Lung microvascular endothelial cell (primary cell): ENCODE measurements around the gene PRKG1. TPM values are rescaled to one million over a fixed set of nuclear protein-coding genes. Genes with fewer than 3 reads are reported as not detected.
A peak's percentile ranks its signal among the peaks of the same experiment; 100 is the strongest.
"Not testable (repeated sequence)": the region's sequence is repeated elsewhere in the genome, so short reads cannot be mapped to it uniquely, and the experiment has no call there.

Experiments
- DNase-seq, 2 donors: peaks; one replicate each; pipeline versions ENCODE4 v3.0.0 to v3.0.0-alpha.2; 2010; ENCODE audit warnings: low read depth in 2 of 2
- total RNA-seq: library from RNA; depleted of rRNA; stranded (reverse); fragments of >200 nt; gene quantifications from 2 replicates; pipeline ENCODE4 v1.2.1, GENCODE V29; 2014

Gene PRKG1
- total RNA-seq, 1 donor from 2014 or later, result 3.6 TPM

DNA sequence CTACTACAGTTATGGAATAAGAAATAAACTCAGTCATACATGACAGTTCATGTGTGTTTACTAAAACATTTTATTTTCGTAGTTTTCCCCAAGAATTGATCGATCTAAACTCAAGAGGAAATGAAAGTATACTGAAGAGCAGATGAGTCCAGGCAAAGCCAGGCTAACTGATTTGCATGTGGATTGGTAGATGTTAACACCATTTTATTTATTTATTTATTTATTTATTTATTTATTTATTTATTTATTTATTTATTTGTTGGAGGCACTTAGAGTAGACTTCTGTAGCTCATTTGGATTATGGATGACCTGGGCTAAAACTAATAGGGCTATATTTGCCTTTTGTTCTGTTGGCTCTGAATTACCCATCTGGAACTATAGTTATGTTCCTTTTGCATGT, 1171.3 kb downstream of the PRKG1 start:
- DNase-seq, result no peak

DNA sequence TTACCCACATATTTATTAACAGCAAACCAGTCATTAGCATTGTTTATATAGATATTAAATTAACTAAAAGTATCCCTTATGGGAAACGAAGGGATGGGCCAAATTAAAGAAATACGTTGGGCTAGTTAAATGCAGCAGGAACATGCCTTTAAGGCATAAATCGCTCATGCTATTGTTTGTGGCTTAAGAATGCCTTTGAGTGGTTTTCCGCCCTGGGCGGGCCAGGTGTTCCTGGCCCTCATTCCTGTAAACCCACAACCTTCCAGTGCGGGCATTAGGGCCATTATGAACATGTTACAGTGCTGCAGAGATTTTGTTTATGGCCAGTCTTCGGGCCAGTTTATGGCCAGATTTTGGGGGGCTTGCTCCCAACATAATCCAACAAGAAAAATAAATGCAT, 1173.6 kb downstream of the PRKG1 start:
- DNase-seq, result not testable (repeated sequence)

DNA sequence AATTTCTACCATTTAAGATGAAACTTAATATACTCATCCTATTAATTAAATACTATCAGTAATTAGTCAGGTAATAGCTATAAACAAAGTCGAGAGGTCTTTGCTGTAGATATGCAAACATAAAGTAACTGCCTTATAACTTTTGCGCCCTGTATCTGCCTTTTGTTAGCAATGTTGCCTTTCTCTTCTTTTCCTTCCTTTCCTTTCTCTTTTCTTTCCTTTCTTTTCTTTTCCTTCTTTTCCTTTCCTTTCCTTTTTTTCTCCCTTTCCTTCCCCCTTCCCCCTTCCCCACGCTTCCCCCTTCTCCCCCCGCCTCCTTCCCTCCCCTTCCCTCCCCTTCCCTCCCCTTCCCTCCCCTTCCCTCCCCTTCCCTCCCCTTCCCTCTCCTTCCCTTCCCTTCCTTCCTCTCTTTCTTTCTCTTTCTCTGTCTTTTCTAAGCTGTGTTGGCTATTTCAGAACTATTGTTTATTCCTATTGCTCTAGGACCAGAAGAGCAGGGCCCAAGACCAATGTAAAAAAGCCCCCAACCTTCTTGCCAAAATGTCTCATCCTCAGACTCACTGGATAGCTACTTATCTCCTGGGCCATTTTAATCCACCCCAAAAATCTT, 1174.5 kb downstream of the PRKG1 start:
- no peak for DNase-seq

DNA sequence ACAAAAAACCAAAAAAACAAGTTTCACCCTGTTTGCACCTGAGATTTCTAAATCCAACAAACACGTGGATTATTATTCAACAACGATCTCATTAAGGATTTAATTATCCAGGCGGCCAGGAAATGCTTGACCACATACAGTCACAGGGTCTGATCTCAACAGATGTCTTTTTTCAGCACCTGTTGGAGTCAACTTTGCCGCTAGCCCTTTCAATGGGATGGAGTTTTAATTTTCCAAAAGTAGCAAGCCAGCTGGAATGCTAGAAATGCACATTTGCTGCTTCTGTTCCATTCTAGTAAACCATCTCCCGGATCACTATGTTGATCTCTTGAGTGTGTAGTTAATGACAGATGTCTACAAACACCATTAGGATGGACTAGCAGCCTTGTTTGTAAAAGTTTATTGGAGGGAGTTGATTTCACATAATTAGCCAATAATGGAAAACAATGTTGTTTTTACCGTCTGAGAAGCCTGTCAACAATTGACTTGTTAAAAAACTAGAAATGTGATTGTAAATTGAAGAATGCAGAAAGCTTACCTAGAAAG, 1175.6 kb downstream of the PRKG1 start:
- DNase-seq, result no peak

DNA sequence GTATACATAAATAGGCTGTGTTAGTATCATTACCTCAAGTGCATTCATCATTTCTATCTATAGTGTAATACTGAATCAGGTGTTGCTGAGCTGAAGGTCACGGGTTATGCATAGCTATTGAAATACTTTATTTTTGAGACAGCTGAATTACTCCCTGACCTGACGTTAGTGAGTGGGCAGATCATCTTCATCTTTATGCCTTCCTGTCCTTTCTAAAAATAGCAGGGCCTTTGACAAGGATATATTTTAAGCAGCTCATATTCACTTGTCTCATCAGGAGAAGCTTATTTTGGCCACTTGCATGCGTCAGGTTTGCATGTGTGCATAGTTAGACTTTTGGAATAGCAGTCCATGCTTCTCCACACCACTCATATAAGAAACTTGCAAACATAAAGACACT, 1176.2 kb downstream of the PRKG1 start:
- no peak for DNase-seq

DNA sequence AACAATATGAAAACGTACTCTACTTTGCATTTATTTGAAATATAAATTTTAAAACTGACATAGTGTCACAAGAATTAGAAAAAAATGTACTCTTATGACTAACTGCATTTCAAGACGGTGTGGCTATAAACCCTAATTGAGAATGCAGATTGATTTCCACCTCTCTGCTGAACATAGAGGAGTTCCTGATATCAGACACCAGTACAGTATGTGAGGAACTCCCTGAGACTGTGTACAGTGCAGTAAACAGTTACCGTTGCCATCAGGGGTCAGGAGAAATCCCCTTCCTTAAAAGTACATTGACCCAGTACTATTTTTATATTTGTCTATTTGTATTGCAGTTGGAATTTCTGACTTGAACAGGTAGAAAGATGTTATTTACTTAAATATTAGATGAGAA, 1178.0 kb downstream of the PRKG1 start:
- DNase-seq, result no peak

DNA sequence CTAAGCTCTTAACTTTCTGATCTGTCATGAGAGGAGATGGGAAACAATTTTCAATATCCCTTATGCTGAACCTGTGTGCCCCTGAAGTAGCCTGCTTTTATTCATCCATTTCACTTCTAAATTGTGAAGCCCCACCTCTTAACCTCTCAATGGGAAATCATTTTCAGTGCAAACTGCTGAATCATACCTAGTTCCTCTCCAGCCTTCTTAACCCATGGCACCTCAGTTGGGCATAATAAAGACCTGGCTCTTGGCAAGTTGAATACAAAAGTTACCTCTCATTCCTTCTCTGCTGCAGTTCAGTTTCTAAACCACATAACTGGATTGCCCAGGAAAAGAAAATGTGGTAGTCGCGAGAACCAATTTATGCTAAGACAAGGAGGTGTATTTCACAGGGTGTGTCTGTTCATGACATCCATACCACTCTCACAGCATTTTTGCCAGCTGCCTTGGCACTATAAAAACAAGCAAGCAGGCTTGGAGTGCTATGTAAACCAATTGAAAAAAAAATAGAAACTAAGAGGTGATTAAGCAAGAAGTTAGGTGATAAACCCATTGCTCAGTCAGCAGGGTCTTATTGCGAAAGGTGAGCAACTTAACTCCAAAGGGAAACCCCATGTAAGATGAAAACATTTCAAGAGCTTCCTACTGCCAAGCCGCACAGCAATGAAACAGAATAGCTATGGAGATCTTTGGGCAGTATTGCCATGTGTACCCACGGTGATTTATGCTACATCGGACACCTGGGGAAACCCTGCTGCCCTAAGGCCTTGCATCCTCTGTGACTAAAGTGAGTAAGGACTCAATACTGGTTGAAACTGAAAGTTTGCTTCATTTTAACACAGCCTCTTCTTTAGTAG, 1182.8 kb downstream of the PRKG1 start:
- DNase-seq, result no peak

DNA sequence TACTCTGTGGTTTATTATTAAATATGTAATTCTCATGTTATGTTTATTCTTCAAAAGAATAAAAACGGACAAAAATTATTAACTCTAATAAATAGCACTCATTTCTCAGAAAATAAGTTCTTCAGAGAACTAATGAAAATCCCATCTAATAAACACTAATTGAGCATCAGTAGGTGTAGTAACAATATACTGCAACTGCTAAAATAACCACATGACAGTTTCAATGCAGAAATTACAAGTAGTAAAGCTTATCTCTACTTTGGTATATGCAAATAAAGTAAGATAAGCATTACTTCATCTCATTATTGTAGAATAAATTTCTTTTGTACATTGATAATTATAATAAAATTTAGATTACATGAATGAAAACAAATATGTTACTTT, 1183.4 kb downstream of the PRKG1 start:
- DNase-seq, result no peak

DNA sequence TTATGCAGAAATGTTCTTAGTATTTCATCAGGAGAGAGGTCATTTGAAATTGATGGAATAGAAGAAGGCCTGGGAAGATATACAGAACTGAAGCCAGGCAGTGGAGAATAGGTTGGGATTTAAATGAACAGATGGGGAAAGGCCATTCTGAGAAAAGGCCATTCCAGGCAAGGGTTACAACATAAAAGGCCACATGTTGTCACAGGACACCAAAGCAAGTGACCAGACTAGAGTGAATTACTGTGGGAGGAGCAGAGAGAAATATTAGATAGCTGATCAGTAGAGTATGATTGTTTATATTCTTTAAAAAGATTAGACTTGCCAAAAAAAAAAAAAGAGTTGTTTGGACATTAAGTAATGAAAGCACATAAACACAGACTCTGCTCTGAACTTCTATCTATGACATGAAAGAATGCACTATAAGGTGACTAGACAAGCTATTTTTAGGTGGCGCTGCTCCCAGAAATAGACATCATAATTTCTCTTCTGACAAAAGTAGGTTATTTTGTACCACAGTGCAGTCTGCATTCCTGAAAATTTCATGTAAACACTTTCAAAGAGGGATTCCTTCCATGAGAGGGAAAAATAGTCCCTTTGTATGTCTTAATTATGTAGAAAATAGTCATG, 1184.6 kb downstream of the PRKG1 start:
- no peak for DNase-seq

DNA sequence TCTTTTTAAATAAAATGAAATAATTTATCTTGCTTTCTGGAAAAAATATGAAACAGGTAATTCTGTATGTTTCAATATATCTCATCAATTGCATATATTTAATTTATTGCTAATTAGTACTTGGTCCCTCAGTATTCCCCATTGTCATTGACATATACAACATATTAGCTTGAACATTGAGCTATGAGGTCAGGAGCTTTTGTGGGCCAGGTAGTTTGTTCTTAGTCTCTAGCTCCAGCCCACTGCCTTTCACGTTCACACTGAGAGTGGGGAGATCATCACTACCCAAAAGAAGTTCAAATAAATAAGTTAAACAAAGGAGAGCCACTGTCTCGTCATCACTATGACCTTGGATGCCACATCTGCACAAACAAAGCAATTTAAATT, 1185.1 kb downstream of the PRKG1 start:
- DNase-seq, result no peak

DNA sequence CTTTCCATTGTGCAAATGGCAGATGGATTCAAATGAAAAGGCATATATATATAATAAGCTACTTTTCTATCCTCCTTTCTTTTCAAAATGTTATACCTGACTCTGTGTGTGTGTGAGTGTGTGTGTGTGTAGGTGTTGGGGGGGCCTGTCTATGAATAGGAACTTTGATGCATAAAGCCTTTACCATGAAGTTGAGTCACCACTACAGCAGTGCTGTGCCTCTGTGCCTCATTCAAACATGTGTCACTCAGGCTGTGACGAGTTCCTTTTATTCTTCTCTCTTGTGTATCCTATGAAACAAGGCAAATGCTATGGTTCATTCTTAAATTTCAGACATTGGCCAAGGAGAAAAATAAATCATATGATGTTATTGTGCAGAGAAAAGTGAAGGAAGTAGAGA, 1187.1 kb downstream of the PRKG1 start:
- no peak for DNase-seq

DNA sequence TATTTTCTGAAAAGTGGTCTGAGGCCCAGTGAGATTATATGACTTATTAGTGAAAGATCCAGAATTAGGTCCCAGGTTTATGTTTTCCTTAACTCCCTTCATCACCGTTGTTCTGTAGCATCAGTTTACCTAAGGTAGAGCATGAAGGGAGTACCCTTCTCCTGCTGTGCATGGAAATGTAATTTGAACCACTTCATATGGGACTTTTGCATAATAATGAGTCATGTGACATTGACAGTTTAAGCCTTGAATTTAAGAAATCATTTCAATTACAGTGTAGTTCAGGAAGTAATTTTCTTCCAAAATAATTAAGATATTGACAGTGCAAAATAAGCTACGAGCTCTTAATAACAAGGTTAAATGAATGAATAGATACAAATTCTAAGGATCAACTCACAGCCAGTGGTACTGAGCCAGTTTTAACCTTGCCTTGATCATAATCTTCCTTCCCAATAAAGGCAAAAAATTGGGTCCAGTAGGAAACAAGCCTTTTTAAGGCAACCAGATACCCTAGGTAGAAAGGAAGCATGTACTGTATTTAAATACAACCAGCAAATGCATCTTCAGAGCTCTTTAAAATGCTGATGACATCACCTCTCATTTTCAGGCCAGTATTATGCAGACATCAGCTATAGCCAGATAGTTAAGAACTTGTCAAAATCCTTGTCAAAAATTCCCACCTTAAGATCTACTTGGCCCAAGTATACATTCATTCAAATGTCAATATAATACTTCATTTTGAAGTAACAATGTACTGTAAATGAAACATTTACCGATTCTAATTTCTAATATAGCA, 1191.0 kb downstream of the PRKG1 start:
- DNase-seq, result no peak

DNA sequence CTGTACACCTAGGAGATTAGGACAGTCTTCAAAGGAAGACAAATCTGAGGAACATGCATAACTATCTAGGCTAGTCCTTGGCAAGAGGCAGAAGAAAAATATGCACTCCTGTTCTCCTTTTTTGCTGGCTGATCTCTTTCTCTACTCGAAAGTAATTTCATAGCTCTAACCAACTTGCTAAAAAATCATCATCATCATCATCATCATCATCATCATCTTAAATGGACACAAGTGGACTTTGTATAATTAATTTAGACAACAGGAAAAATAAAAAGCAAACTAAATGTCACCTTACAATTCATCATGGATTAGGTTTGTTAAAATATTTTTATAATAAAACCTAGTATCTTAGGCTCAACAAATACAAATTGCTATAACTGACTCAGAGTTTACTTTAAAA, 1192.6 kb downstream of the PRKG1 start:
- no peak for DNase-seq

DNA sequence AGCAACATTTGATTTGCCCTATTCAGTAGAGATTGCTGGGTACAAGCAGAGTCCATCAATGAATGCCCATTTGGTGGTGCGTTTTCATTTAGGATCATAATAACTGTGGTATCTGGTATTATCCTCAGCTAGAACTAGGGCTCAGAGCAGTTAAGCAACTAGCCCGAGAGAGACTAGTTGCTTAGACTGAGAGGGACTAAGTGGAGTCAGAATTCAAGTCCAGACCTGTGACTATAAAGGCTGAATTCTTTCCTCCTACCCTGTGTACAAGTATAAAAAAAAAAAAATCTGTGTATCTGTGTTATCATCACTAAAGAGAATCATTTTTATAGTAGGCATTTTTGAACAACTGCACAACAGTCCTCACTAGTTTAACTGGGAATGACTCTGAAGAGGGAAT, 1194.5 kb downstream of the PRKG1 start:
- no peak for DNase-seq

DNA sequence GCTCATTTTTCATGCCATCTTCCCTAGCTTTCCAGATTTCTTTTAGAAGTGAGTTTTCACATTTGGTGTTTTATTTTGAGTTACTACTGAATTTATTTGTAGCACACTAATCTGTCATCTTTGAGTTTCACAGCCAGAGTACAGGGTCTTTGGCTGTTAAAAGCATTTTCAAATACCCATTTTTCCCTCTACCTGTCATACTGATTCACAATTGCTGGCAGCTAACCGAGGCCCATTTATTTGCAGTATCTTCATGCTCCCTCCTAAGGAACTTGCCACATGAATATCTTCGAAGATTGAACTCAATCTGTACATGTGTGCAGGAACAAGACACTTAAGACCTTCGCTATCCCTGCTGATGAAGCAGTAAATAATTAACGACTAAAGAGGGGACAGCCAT, 1194.9 kb downstream of the PRKG1 start:
- no peak for DNase-seq

DNA sequence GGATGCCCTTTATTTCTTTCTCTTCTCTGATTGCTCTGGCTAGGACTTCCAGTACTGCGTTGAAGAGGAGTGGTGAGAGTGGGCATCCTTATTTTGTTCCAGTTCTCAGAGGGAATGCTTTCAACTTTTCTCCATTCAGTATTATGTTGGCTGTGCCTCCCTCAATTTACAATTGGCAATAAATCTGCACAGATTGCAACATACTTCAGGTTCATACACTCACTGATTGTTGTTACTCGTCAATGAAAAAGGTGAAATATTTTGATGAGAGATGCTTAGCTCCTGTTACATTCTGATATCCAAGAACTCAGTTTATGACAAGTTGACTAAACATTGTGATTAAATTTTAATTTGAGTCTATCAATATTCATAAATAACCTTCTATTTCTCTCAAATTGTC, 1201.9 kb downstream of the PRKG1 start:
- no peak for DNase-seq

DNA sequence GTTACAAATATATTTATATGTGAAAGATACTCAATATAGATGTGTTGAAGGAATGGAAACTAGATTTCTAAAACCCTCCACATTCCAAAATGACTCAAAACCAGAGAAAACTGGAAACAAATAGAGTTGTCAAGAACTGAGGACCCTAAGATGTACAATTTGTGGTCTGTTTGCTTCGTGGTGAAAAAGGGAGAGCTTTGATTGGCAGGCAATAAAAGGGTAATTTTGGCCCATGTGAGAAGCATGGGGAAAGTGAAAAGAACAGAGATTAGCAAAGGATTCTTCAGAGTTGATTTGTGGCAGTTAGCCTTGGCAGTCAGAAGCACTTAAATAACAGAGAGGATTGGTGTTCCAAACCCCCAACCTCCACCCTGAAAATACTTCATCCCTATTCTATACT, 1202.7 kb downstream of the PRKG1 start:
- DNase-seq, result no peak

DNA sequence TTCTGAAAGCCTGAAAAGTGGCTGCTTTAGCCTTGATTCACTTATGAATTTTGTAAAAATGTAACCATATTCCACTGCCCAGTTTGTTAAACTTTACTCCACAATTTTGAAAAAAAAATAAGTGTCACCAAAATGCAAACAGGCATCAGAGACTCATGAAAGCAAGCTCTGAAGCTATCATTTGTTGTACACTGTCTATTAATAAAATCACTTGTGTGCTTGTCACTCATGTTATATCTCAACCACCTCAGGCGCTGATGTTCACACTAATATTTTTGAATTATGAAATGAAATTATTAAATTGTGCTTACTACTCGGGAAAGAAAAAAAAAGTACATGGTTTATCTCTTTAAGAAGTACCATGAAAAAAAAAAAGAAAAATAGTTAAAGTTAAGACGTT, 1205.3 kb downstream of the PRKG1 start:
- DNase-seq, result no peak

DNA sequence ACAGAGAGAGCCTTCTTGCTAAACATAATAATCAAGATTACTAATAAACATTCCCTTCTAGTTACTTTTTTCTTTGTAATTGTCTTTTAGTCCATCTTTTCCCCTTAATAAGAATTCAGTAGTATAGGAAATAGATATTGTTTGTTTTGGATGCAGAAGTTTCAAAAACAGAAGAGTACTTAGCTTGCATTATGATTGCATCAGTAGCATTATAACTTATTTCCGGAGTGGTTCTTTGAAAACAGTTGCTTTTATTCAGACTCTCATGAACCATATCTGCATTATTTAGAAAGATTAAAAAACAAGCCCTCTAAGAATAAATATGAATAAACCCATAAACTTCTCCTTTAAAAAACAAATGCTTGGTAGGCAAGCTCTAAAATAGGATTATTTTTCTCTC, 1205.8 kb downstream of the PRKG1 start:
- DNase-seq, result peak in 1 of 2 donors; percentile 13

DNA sequence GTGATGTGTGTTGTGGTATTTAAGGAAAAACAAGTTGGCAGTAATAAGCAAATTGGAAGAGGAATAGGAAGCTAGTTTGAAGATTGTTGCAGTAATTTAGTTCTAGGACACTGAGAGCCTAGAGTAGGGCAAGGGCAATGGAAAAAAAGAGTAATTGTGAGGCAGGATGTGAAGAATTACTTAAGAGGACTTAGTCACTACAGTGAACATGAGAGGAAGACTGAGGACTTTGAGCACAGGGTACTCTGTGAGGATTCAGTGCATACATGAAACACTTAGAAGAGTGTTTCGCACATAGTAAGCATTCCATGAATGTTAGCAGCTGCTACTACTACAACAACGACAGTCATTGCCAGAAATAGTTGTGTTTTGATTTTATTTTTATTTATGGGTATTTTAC, 1208.9 kb downstream of the PRKG1 start:
- no peak for DNase-seq

DNA sequence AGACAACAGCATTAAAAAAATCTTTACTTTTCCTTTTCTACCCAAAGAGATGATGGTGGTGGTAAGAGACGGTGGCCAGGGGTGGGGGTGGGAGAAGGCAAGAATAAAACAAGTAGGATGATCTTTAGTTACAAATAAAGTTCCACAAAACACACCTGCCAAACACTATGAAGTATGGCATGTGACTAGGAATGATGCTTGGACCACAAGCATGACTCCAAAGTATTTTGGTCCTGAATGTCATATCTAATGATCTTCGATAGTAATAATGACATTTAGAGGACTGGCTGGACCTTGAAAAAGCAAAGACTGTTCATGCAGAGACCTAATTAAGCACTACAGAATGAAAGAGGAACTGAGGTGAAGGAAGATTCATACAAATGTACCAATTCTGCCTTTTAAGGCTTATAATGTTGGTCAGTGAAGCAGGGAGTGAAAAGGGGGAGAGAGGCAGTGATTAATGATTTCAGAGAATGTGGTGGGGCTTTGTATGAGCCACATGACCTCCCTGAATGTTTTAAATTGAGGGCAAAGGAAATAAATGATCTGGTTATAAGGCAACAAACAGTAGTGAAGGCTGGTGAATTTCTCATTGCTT, 1210.2 kb downstream of the PRKG1 start:
- DNase-seq, result no peak
